ENCODE results near the gene VASH2.

- no peak for TF ChIP-seq CTCF (IDR thresholded peaks at IDR 0.05)
- no peak for TF ChIP-seq EZH2 (IDR thresholded peaks at IDR 0.05; ENCODE audit: borderline replicate concordance, insufficient read depth, low read depth, low read length, poor library complexity, severe bottlenecking)
These were observed 84.4 kb downstream of the VASH2 start for GRCh38 chr1:213034713-213035112.

Measured in B cell (primary cell).